CD14-positive monocyte (primary cell): ENCODE measurements around the gene PSEN1. TPM values are rescaled to one million over a fixed set of nuclear protein-coding genes. Genes with fewer than 3 reads are reported as not detected.
A peak's percentile ranks its signal among the peaks of the same experiment; 100 is the strongest.

Experiments
- DNase-seq, 3 donors: peaks; one replicate each; pipeline ENCODE4 v3.0.0-alpha.2; 2011 to 2022
- H2AFZ ChIP-seq: 2 replicates; pipeline ENCODE4 v1.6.0; 2012; ENCODE audit warnings: mild to moderate bottlenecking, low read depth, low read length, inconsistent platforms; ENCODE audit not compliant: insufficient read depth, poor library complexity, severe bottlenecking
- H3K27ac ChIP-seq, 2 donors: 1 replicate in 1 of 2; 2 replicates in 1 of 2; pipeline ENCODE4 v1.5.1; 2012 to 2013; ENCODE audit warnings: low read length in 2 of 2, control low read depth in 1 of 2, inconsistent platforms in 1 of 2, low read depth in 1 of 2, mild to moderate bottlenecking in 1 of 2
- H3K27me3 ChIP-seq, 2 donors: one replicate each; pipeline versions ENCODE4 v1.6.0 to v1.6.1; 2011 to 2013; ENCODE audit warnings: low read length in 2 of 2; ENCODE audit not compliant: control insufficient read depth in 2 of 2, insufficient read depth in 2 of 2
- H3K36me3 ChIP-seq, 2 donors: replicated peaks in 1 of 2; 1 replicate in 1 of 2; 2 replicates in 1 of 2; pipeline versions ENCODE4 v1.5.1 to v1.6.1; 2012 to 2013; ENCODE audit warnings: low read length in 2 of 2, control low read depth in 1 of 2, inconsistent platforms in 1 of 2, mild to moderate bottlenecking in 1 of 2; ENCODE audit not compliant: insufficient read depth in 2 of 2, control insufficient read depth in 1 of 2
- H3K4me1 ChIP-seq, 2 donors: 1 replicate in 1 of 2; 2 replicates in 1 of 2; pipeline versions ENCODE4 v1.5.1 to v1.6.1; 2012 to 2013; ENCODE audit warnings: low read length in 2 of 2, control low read depth in 1 of 2, inconsistent platforms in 1 of 2, mild to moderate bottlenecking in 1 of 2, moderate library complexity in 1 of 2; ENCODE audit not compliant: insufficient read depth in 2 of 2, control insufficient read depth in 1 of 2
- H3K4me2 ChIP-seq: replicated peaks from 2 replicates; pipeline ENCODE3; 2012; ENCODE audit warnings: low read length, moderate library complexity, mild to moderate bottlenecking; ENCODE audit not compliant: poor library complexity, severe bottlenecking; ENCODE audit errors: extremely low read depth
- H3K4me3 ChIP-seq, 3 experiments: fragments of 200-600 bp in 1 of 3; sonication (generic) in 1 of 3; replicated peaks in 1 of 3; 1 replicate in 2 of 3; 2 replicates in 1 of 3; pipeline ENCODE4 v1.5.1; 2011 to 2013; ENCODE audit warnings: low read length in 3 of 3, mild to moderate bottlenecking in 3 of 3, control low read depth in 2 of 3, low read depth in 2 of 3, inconsistent platforms in 1 of 3, moderate library complexity in 1 of 3
- H3K79me2 ChIP-seq: 2 replicates; pipeline ENCODE4 v1.6.0; 2012; ENCODE audit warnings: mild to moderate bottlenecking, control low read depth, inconsistent platforms, low read length, moderate library complexity; ENCODE audit not compliant: insufficient read depth
- H3K9ac ChIP-seq: 2 replicates; pipeline ENCODE4 v1.6.0; 2017; ENCODE audit warnings: low read length, mild to moderate bottlenecking; ENCODE audit not compliant: insufficient read depth, poor library complexity, severe bottlenecking
- H3K9me3 ChIP-seq, 2 donors: replicated peaks in 1 of 2; 1 replicate in 1 of 2; 2 replicates in 1 of 2; pipeline versions ENCODE4 v1.5.1 to v1.6.1; 2012 to 2013; ENCODE audit warnings: low read length in 2 of 2, control low read depth in 1 of 2; ENCODE audit not compliant: control insufficient read depth in 1 of 2, insufficient read depth in 1 of 2
- H4K20me1 ChIP-seq: 2 replicates; pipeline ENCODE4 v1.6.0; 2012; ENCODE audit warnings: mild to moderate bottlenecking, low read length, control low read depth, moderate library complexity; ENCODE audit not compliant: insufficient read depth
- H3K27ac Mint-ChIP-seq, 7 donors: one replicate each; pipeline ENCODE4 v1.8.0; 2020; ENCODE audit warnings: mild to moderate bottlenecking in 7 of 7, mixed read lengths in 7 of 7, moderate library complexity in 6 of 7, inconsistent platforms in 2 of 7
- H3K27me3 Mint-ChIP-seq, 3 donors: one replicate each; pipeline ENCODE4 v1.8.0; 2021 to 2022; ENCODE audit warnings: low read depth in 3 of 3, mild to moderate bottlenecking in 3 of 3, mixed read lengths in 3 of 3, moderate library complexity in 3 of 3, inconsistent platforms in 1 of 3
- H3K36me3 Mint-ChIP-seq, 2 donors: one replicate each; pipeline ENCODE4 v1.8.0; 2020; ENCODE audit warnings: mixed read lengths in 2 of 2, inconsistent platforms in 1 of 2, mild to moderate bottlenecking in 1 of 2
- H3K4me1 Mint-ChIP-seq: one replicate; pipeline ENCODE4 v1.8.0; 2020; ENCODE audit warnings: mild to moderate bottlenecking, mixed read lengths
- H3K4me3 Mint-ChIP-seq, 2 donors: one replicate each; pipeline ENCODE4 v1.8.0; 2020; ENCODE audit warnings: mild to moderate bottlenecking in 2 of 2, mixed read lengths in 2 of 2, moderate library complexity in 1 of 2
- H3K9me3 Mint-ChIP-seq, 7 donors: one replicate each; pipeline ENCODE4 v1.8.0; 2020 to 2022; ENCODE audit warnings: mixed read lengths in 7 of 7, mild to moderate bottlenecking in 6 of 7, moderate library complexity in 6 of 7, inconsistent platforms in 2 of 7
- WGBS: methylation state at CpG from one replicate; pipeline ENCODE4 v1.1.5; 2013; ENCODE audit warnings: missing lambda C conversion rate; ENCODE audit not compliant: insufficient coverage; 5-methylcytosine and 5-hydroxymethylcytosine counted together
- intact Hi-C, 2 donors: fragments of 100-400 bp; cut with micrococcal nuclease; formaldehyde crosslinking; loops; one replicate each; pipeline versions ENCODE4 v1.15.0 to v1.15.1; 2023
- polyA plus RNA-seq, 3 donors: library from polyadenylated mRNA; depleted of rRNA in 1 of 3; unstranded in 2 of 3; stranded (reverse) in 1 of 3; fragments of 300-500 nt in 2 of 3; fragments of >200 nt in 1 of 3; fragmentation: Illumina TruSeq in 2 of 3; gene quantifications; 1 replicate in 2 of 3; 2 replicates in 1 of 3; pipeline ENCODE4 v1.2.3, GENCODE V29; 2012 to 2021
- TF ChIP-seq, protein P1 (sequence below): fragments of 200-600 bp; IDR thresholded peaks from one replicate; pipeline ENCODE4 v1.8.0; 2022; ENCODE audit warnings: antibody characterized with exemption, mild to moderate bottlenecking

The PSEN1 gene
- polyA plus RNA-seq, 3 donors, result 42.4 to 130 (median 85.6) TPM

GRCh38 chr14:73241481-73242165, 105.3 kb downstream of the PSEN1 start:
- H3K27me3 Mint-ChIP-seq, result peaks cover 49 to 66% (median 57%) of the 10 kb centered on the region in 3 donors
- WGBS, result 89% methylated on average over 10 of the region's 19 CpGs
- TF ChIP-seq, protein P1, sequence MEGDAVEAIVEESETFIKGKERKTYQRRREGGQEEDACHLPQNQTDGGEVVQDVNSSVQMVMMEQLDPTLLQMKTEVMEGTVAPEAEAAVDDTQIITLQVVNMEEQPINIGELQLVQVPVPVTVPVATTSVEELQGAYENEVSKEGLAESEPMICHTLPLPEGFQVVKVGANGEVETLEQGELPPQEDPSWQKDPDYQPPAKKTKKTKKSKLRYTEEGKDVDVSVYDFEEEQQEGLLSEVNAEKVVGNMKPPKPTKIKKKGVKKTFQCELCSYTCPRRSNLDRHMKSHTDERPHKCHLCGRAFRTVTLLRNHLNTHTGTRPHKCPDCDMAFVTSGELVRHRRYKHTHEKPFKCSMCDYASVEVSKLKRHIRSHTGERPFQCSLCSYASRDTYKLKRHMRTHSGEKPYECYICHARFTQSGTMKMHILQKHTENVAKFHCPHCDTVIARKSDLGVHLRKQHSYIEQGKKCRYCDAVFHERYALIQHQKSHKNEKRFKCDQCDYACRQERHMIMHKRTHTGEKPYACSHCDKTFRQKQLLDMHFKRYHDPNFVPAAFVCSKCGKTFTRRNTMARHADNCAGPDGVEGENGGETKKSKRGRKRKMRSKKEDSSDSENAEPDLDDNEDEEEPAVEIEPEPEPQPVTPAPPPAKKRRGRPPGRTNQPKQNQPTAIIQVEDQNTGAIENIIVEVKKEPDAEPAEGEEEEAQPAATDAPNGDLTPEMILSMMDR, result no peak
- Histone ChIP-seq H3K4me2 (peak overlapping the region; percentile 57), H2AFZ (no peak overlapping the region), H3K9ac (no peak overlapping the region), H3K9me3 (peaks cover 0 to 8% of the 10 kb centered on the region in 2 donors), H3K27ac (no peak overlapping the region), H3K27me3 (peaks cover 27 to 56% of the 10 kb centered on the region in 2 donors), H3K36me3 (no peaks in the 10 kb centered on the region), H3K4me1 (peaks cover 59 to 93% of the 10 kb centered on the region in 2 donors), H3K4me3 (no peak overlapping the region), H4K20me1 (peaks cover 5% of the 10 kb centered on the region), H3K79me2 (no peaks in the 10 kb centered on the region)
- peaks cover 67% of the 10 kb centered on the region for H3K4me1 Mint-ChIP-seq
- no peak for DNase-seq
- H3K9me3 Mint-ChIP-seq, result peaks cover 0 to 14% (median 6%) of the 10 kb centered on the region in 7 donors
- peak overlapping the region in 1 of 2 donors; percentile 64 for H3K4me3 Mint-ChIP-seq
- H3K27ac Mint-ChIP-seq, result peak overlapping the region in 2 of 7 donors; percentile 58 to 66
- intact Hi-C loops, result no loop called here
- peaks cover 7 to 15% of the 10 kb centered on the region in 2 donors for H3K36me3 Mint-ChIP-seq

- Mint-ChIP-seq H3K27me3 (peaks cover 44 to 61% (median 53%) of the 10 kb centered on the region in 3 donors), H3K36me3 (peaks cover 3 to 11% of the 10 kb centered on the region in 2 donors), H3K4me3 (peak overlapping the region; percentile 3 to 68), H3K4me1 (peaks cover 66% of the 10 kb centered on the region), H3K27ac (peak overlapping the region in 1 of 7 donors; percentile 9), H3K9me3 (peaks cover 0 to 6% (median 2%) of the 10 kb centered on the region in 7 donors)
- H3K9me3 ChIP-seq, result peaks cover 0 to 8% of the 10 kb centered on the region in 2 donors
- H3K27me3 ChIP-seq, result peaks cover 21 to 48% of the 10 kb centered on the region in 2 donors
- H3K9ac ChIP-seq, result no peak overlapping the region
- peaks cover 52 to 90% of the 10 kb centered on the region in 2 donors for H3K4me1 ChIP-seq
- H3K4me3 ChIP-seq, result no peak overlapping the region
- intact Hi-C loops, result no loop called here
- no peaks in the 10 kb centered on the region for H3K79me2 ChIP-seq
- no peaks in the 10 kb centered on the region for H3K36me3 ChIP-seq
- no peak overlapping the region for H3K27ac ChIP-seq
- peak overlapping the region; percentile 28 for H3K4me2 ChIP-seq
- 0% methylated on average over 1 of the region's 6 CpGs for whole genome bisulfite sequencing
- peaks cover 2% of the 10 kb centered on the region for H4K20me1 ChIP-seq
- peak overlapping the region; percentile 1 for H2AFZ ChIP-seq
- TF ChIP-seq, protein P1, result no peak
- no peak for DNase-seq
These were observed 106.1 kb downstream of the PSEN1 start for GRCh38 chr14:73242357-73242901.
